ENCODE results near the gene LAGE3. TPM values are rescaled to one million over a fixed set of nuclear protein-coding genes. Genes with fewer than 3 reads are reported as not detected.

Gene LAGE3
- total RNA-seq, 1 experiment from 2014 or later: 21.1 TPM

- intact Hi-C loops (cut with micrococcal nuclease): loop anchor here (5.0 kb wide), 1 partner anchor 36 kb away; the partner anchor contains the start of gene DNASE1L1
Observed at GRCh38 chrX:154443479-154443910, 35.6 kb downstream of the LAGE3 start.

GRCh38 chrX:154441984-154442707 lies 36.9 kb downstream of the LAGE3 start:
- TF ChIP-seq CTCF (IDR thresholded peaks at IDR 0.05; ENCODE audit: unreplicated experiment): no peak
- H3K27me3 Mint-ChIP-seq (ENCODE audit: insufficient read depth, unreplicated experiment): peaks cover 14% of the 10 kb centered on the region
- ChIA-PET POLR2A (interaction anchor here (0.6 to 1.0 kb wide), 2 partner anchors 15 to 18 kb away, joined by 3 to 4 read pairs; no protein-coding TSS in a partner anchor), CTCF (interaction anchor here (0.8 to 1.0 kb wide), 3 partner anchors 13 to 85 kb away, joined by 3 to 4 read pairs (median 3); no protein-coding TSS in a partner anchor)
- intact Hi-C loops (cut with micrococcal nuclease): loop anchor here (5.0 kb wide), 1 partner anchor 35 kb away; the partner anchor contains the start of gene DNASE1L1
- no peak overlapping the region for H3K4me3 Mint-ChIP-seq (ENCODE audit: unreplicated experiment)
- DNase-seq (ENCODE audit: unreplicated experiment): peak; percentile 58
- no peaks in the 10 kb centered on the region for H3K4me1 Mint-ChIP-seq (ENCODE audit: insufficient read depth, unreplicated experiment)
- H3K27ac Mint-ChIP-seq (ENCODE audit: low read depth, unreplicated experiment): no peak overlapping the region
- H3K36me3 Mint-ChIP-seq (ENCODE audit: insufficient read depth, unreplicated experiment): peaks cover 23% of the 10 kb centered on the region
- BruUV-seq (replicated peaks): TSS peak; percentile 34
- no peaks in the 10 kb centered on the region for H3K9me3 Mint-ChIP-seq (ENCODE audit: unreplicated experiment)

More at GRCh38 chrX:154443479-154443910, 35.6 kb downstream of the LAGE3 start:
- no peak for TF ChIP-seq CTCF (IDR thresholded peaks at IDR 0.05; ENCODE audit: unreplicated experiment)
- Mint-ChIP-seq H3K27ac (ENCODE audit: low read depth, unreplicated experiment) (peak overlapping the region; percentile 78), H3K36me3 (ENCODE audit: insufficient read depth, unreplicated experiment) (peaks cover 27% of the 10 kb centered on the region), H3K4me1 (ENCODE audit: insufficient read depth, unreplicated experiment) (no peaks in the 10 kb centered on the region), H3K4me3 (ENCODE audit: unreplicated experiment) (peak overlapping the region; percentile 69), H3K9me3 (ENCODE audit: unreplicated experiment) (no peaks in the 10 kb centered on the region), H3K27me3 (ENCODE audit: insufficient read depth, unreplicated experiment) (peaks cover 19% of the 10 kb centered on the region)
- POLR2A ChIA-PET: interaction anchor here (0.6 to 1.5 kb wide), 5 partner anchors 14 to 269 kb away, joined by 3 to 5 read pairs (median 3); partner anchors contain the start of gene TAFAZZIN
- no peak for DNase-seq (ENCODE audit: unreplicated experiment)
- BruUV-seq (replicated peaks): no TSS peak
- CTCF ChIA-PET: interaction anchor here (0.6 to 0.9 kb wide), 3 partner anchors 9 to 148 kb away, joined by 3 read pairs; partner anchors contain the start of gene TKTL1

- peaks cover 8% of the 10 kb centered on the region for H3K27me3 Mint-ChIP-seq (ENCODE audit: insufficient read depth, unreplicated experiment)
- no peak overlapping the region for H3K27ac Mint-ChIP-seq (ENCODE audit: low read depth, unreplicated experiment)
- BruUV-seq (replicated peaks): no TSS peak
- no peak for TF ChIP-seq CTCF (IDR thresholded peaks at IDR 0.05; ENCODE audit: unreplicated experiment)
- ChIA-PET CTCF (interaction anchor here (0.8 to 1.2 kb wide), 4 partner anchors 12 to 85 kb away, joined by 3 to 4 read pairs (median 3); no protein-coding TSS in a partner anchor), POLR2A (interaction anchor here (0.6 to 1.1 kb wide), 3 partner anchors 13 to 18 kb away, joined by 3 to 4 read pairs (median 4); no protein-coding TSS in a partner anchor)
- intact Hi-C loops (cut with micrococcal nuclease): loop anchor here (5.0 kb wide), 1 partner anchor 34 kb away; the partner anchor contains the start of gene DNASE1L1
- no peak for DNase-seq (ENCODE audit: unreplicated experiment)
- H3K9me3 Mint-ChIP-seq (ENCODE audit: unreplicated experiment): no peaks in the 10 kb centered on the region
- H3K4me3 Mint-ChIP-seq (ENCODE audit: unreplicated experiment): no peak overlapping the region
- peaks cover 29% of the 10 kb centered on the region for H3K36me3 Mint-ChIP-seq (ENCODE audit: insufficient read depth, unreplicated experiment)
- no peaks in the 10 kb centered on the region for H3K4me1 Mint-ChIP-seq (ENCODE audit: insufficient read depth, unreplicated experiment)
Observed at GRCh38 chrX:154441564-154441963, 37.5 kb downstream of the LAGE3 start.

Measured in MCF 10A (cell line).